H9 (cell line): ENCODE data around the gene ZNF784. TPM values are rescaled to one million over a fixed set of nuclear protein-coding genes. Genes with fewer than 3 reads are reported as not detected.

Source experiments
- DNase-seq: peaks from one replicate; pipeline ENCODE4 v3.0.0-alpha.2; 2017
- H2AFZ ChIP-seq: one replicate; pipeline ENCODE4 v1.6.1; 2013; ENCODE audit warnings: mild to moderate bottlenecking, low read length, control low read depth, moderate library complexity
- H2AK5ac ChIP-seq: 2 replicates; pipeline ENCODE4 v1.6.1; 2013; ENCODE audit warnings: low read length, control low read depth, mixed read lengths; ENCODE audit not compliant: insufficient read length
- H2BK120ac ChIP-seq: one replicate; pipeline ENCODE4 v1.6.1; 2013; ENCODE audit warnings: low read depth, mild to moderate bottlenecking, low read length, control low read depth, inconsistent platforms; ENCODE audit not compliant: poor library complexity, severe bottlenecking
- H2BK12ac ChIP-seq: 2 replicates; pipeline ENCODE4 v1.6.1; 2013; ENCODE audit warnings: low read length, control low read depth, mixed read lengths, low read depth; ENCODE audit not compliant: insufficient read length
- H2BK15ac ChIP-seq: 2 replicates; pipeline ENCODE4 v1.6.1; 2013; ENCODE audit warnings: low read depth, low read length, control low read depth
- H2BK20ac ChIP-seq: one replicate; pipeline ENCODE4 v1.6.1; 2013; ENCODE audit warnings: low read depth, mild to moderate bottlenecking, low read length, control low read depth, inconsistent platforms; ENCODE audit not compliant: poor library complexity, severe bottlenecking
- H2BK5ac ChIP-seq: 2 replicates; pipeline ENCODE4 v1.6.1; 2013; ENCODE audit warnings: low read length, control low read depth, mixed read lengths; ENCODE audit not compliant: insufficient read length
- H3K14ac ChIP-seq: 2 replicates; pipeline ENCODE4 v1.6.1; 2013; ENCODE audit warnings: low read length, control low read depth; ENCODE audit not compliant: insufficient read depth
- H3K18ac ChIP-seq: 2 replicates; pipeline ENCODE4 v1.6.1; 2013; ENCODE audit warnings: low read depth, mild to moderate bottlenecking, mixed read lengths, low read length, control low read depth; ENCODE audit not compliant: insufficient read length
- H3K23ac ChIP-seq: 2 replicates; pipeline ENCODE4 v1.6.1; 2013; ENCODE audit warnings: low read length, control low read depth, mixed read lengths, low read depth; ENCODE audit not compliant: insufficient read length
- H3K23me2 ChIP-seq: 2 replicates; pipeline ENCODE4 v1.6.1; 2013; ENCODE audit warnings: low read depth, mild to moderate bottlenecking, mixed read lengths, low read length, control low read depth; ENCODE audit not compliant: insufficient read length, poor library complexity, severe bottlenecking
- H3K27ac ChIP-seq: 2 replicates; pipeline ENCODE4 v1.5.1; 2013; ENCODE audit warnings: low read length, control low read depth, mixed read lengths, low read depth; ENCODE audit not compliant: insufficient read length
- H3K27me3 ChIP-seq: 2 replicates; pipeline ENCODE4 v1.6.1; 2013; ENCODE audit warnings: low read length, control low read depth, inconsistent platforms; ENCODE audit not compliant: insufficient read depth
- H3K4ac ChIP-seq: 2 replicates; pipeline ENCODE4 v1.6.1; 2013; ENCODE audit warnings: low read depth, mild to moderate bottlenecking, control low read depth, inconsistent platforms, low read length, moderate library complexity
- H3K4me1 ChIP-seq: 2 replicates; pipeline ENCODE4 v1.6.1; 2013; ENCODE audit warnings: low read length, control low read depth, inconsistent platforms; ENCODE audit not compliant: insufficient read depth
- H3K4me2 ChIP-seq: 2 replicates; pipeline ENCODE4 v1.6.1; 2013; ENCODE audit warnings: low read length, control low read depth, mixed read lengths; ENCODE audit not compliant: insufficient read length, insufficient read depth
- H3K56ac ChIP-seq: 2 replicates; pipeline ENCODE4 v1.6.1; 2013; ENCODE audit warnings: low read depth, mild to moderate bottlenecking, mixed read lengths, low read length, control low read depth; ENCODE audit not compliant: insufficient read length
- H3K79me1 ChIP-seq: 2 replicates; pipeline ENCODE4 v1.6.1; 2013; ENCODE audit warnings: low read depth, mild to moderate bottlenecking, moderate library complexity, low read length, control low read depth, inconsistent platforms; ENCODE audit not compliant: insufficient read depth, poor library complexity, severe bottlenecking
- H3K79me2 ChIP-seq: 2 replicates; pipeline ENCODE4 v1.6.1; 2013; ENCODE audit warnings: low read length, control low read depth, inconsistent platforms; ENCODE audit not compliant: insufficient read depth
- H3K9ac ChIP-seq: 2 replicates; pipeline ENCODE4 v1.6.1; 2013; ENCODE audit warnings: low read length, control low read depth, mixed read lengths; ENCODE audit not compliant: insufficient read length; ENCODE audit errors: extremely low read depth
- H3K9me3 ChIP-seq: one replicate; pipeline ENCODE4 v1.6.1; 2013; ENCODE audit warnings: low read depth, low read length, inconsistent platforms; ENCODE audit not compliant: control insufficient read depth
- H3T11ph ChIP-seq: one replicate; pipeline ENCODE4 v1.6.1; 2013; ENCODE audit warnings: mild to moderate bottlenecking, low read length, control low read depth, inconsistent platforms
- H4K20me1 ChIP-seq: one replicate; pipeline ENCODE4 v1.6.1; 2013; ENCODE audit not compliant: control insufficient read depth, insufficient read length, insufficient read depth
- H4K5ac ChIP-seq: 2 replicates; pipeline ENCODE4 v1.6.1; 2013; ENCODE audit warnings: low read depth, mild to moderate bottlenecking, mixed read lengths, low read length, control low read depth; ENCODE audit not compliant: insufficient read length
- H4K8ac ChIP-seq: replicated peaks from 2 replicates; pipeline ENCODE4 v1.6.1; 2013; ENCODE audit warnings: low read length, control low read depth, mixed read lengths, low read depth; ENCODE audit not compliant: insufficient read length
- H4K91ac ChIP-seq: 2 replicates; pipeline ENCODE4 v1.6.1; 2013; ENCODE audit warnings: low read depth, mild to moderate bottlenecking, moderate library complexity, mixed read lengths, low read length, control low read depth; ENCODE audit not compliant: insufficient read length
- H3K27ac Mint-ChIP-seq, 3 experiments: 2 replicates in 2 of 3; 3 replicates in 1 of 3; pipeline ENCODE4 v1.8.0; 2020 to 2021; ENCODE audit warnings: mixed read lengths in 3 of 3, mild to moderate bottlenecking in 1 of 3, moderate library complexity in 1 of 3
- H3K27me3 Mint-ChIP-seq: 2 replicates; pipeline ENCODE4 v1.8.0; 2021; ENCODE audit warnings: low read depth, mild to moderate bottlenecking, moderate library complexity, mixed read lengths
- H3K36me3 Mint-ChIP-seq, 3 experiments: 2 replicates in 2 of 3; 3 replicates in 1 of 3; pipeline ENCODE4 v1.8.0; 2020 to 2021; ENCODE audit warnings: low read depth in 3 of 3, mixed read lengths in 3 of 3; ENCODE audit not compliant: insufficient read depth in 1 of 3
- H3K4me1 Mint-ChIP-seq, 2 experiments: 2 replicates each; pipeline ENCODE4 v1.8.0; 2020; ENCODE audit warnings: mixed read lengths in 2 of 2
- H3K4me3 Mint-ChIP-seq, 2 experiments: 2 replicates in 1 of 2; 3 replicates in 1 of 2; pipeline ENCODE4 v1.8.0; 2020 to 2021; ENCODE audit warnings: mild to moderate bottlenecking in 2 of 2, mixed read lengths in 2 of 2, moderate library complexity in 1 of 2
- H3K9me3 Mint-ChIP-seq, 2 experiments: 2 replicates in 1 of 2; 3 replicates in 1 of 2; pipeline ENCODE4 v1.8.0; 2020; ENCODE audit warnings: mild to moderate bottlenecking in 2 of 2, mixed read lengths in 2 of 2, moderate library complexity in 1 of 2
- WGBS: extraction: QIAGEN DNeasy Blood & Tissue Kit; methylation state at CpG from one replicate; pipeline ENCODE4 v1.1.7; 2013; ENCODE audit warnings: missing lambda C conversion rate, low lambda C conversion rate, mixed read lengths; ENCODE audit not compliant: insufficient read length; ENCODE audit errors: extremely low coverage; 5-methylcytosine and 5-hydroxymethylcytosine counted together
- total RNA-seq: library from RNA; stranded (reverse); gene quantifications from 2 replicates; pipeline ENCODE4 v1.2.1, GENCODE V29; 2021
- TF ChIP-seq, protein P1 (sequence below): fragments of 200-600 bp; sonication (generic); conservative IDR thresholded peaks from 3 replicates; pipeline ENCODE4 v1.8.0; 2021; ENCODE audit warnings: antibody characterized with exemption, mild to moderate bottlenecking

ZNF784 gene
- total RNA-seq, 1 experiment from 2014 or later: 10.7 TPM

DNA sequence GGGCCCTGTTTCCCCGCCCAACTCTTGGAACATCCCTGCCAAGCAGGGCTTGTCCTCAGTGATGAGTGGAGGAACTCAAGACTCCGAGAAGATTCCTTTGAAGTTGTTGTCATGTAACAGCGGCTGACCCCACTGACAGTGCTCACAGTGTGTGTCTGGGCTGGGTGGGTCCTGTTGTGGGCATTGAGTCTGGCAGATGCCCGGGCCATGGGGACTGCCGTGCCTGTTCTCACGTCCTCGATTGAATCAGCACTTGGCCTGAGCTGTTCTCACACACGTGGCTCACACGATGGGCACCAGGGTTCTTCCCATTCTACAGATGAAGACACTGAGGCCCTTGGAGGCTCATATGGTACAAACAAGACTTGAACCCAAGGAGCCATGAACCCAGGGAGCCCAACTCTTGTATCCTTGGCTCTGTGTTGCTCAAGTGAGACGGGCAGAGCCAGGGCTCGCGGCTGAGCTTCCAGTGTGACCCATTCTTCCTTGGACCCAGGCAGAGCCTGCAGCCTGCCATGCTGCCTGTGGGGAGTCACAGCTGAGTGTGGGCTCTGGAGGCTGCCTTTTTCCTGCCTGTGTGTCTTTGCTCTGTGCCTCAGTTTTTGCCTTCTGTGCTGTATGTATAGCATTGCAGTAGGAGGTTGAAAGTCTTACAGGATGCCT is 42.1 kb upstream of the ZNF784 start:
- Mint-ChIP-seq H3K27me3 (no peaks in the 10 kb centered on the region), H3K9me3 (no peaks in the 10 kb centered on the region), H3K4me1 (peaks cover 11 to 12% of the 10 kb centered on the region in 2 experiments), H3K4me3 (no peak overlapping the region), H3K36me3 (peaks cover 73 to 92% (median 89%) of the 10 kb centered on the region in 3 experiments), H3K27ac (no peak overlapping the region; a peak in 1 of 7 replicates)
- Histone ChIP-seq H3K27me3 (no peaks in the 10 kb centered on the region), H3T11ph (no peak overlapping the region), H3K4me2 (no peak overlapping the region), H3K79me1 (no peaks in the 10 kb centered on the region), H3K23me2 (no peaks in the 10 kb centered on the region), H2BK12ac (no peak overlapping the region), H2BK20ac (no peak overlapping the region), H4K8ac (no peak overlapping the region), H3K79me2 (peaks cover 7% of the 10 kb centered on the region; the same call in 1 of the 2 replicates), H2AK5ac (no peak overlapping the region), H3K14ac (no peak overlapping the region), H3K27ac (no peak overlapping the region), H3K9me3 (no peaks in the 10 kb centered on the region), H3K56ac (no peak overlapping the region), H2BK120ac (no peak overlapping the region), H3K4ac (no peak overlapping the region), H3K23ac (no peak overlapping the region), H4K20me1 (no peaks in the 10 kb centered on the region), H2BK15ac (no peak overlapping the region), H3K4me1 (no peaks in the 10 kb centered on the region), H2AFZ (no peak overlapping the region), H2BK5ac (no peak overlapping the region), H3K18ac (no peak overlapping the region), H3K9ac (no peak overlapping the region), H4K91ac (no peak overlapping the region), H4K5ac (no peak overlapping the region)
- TF ChIP-seq, protein P1, sequence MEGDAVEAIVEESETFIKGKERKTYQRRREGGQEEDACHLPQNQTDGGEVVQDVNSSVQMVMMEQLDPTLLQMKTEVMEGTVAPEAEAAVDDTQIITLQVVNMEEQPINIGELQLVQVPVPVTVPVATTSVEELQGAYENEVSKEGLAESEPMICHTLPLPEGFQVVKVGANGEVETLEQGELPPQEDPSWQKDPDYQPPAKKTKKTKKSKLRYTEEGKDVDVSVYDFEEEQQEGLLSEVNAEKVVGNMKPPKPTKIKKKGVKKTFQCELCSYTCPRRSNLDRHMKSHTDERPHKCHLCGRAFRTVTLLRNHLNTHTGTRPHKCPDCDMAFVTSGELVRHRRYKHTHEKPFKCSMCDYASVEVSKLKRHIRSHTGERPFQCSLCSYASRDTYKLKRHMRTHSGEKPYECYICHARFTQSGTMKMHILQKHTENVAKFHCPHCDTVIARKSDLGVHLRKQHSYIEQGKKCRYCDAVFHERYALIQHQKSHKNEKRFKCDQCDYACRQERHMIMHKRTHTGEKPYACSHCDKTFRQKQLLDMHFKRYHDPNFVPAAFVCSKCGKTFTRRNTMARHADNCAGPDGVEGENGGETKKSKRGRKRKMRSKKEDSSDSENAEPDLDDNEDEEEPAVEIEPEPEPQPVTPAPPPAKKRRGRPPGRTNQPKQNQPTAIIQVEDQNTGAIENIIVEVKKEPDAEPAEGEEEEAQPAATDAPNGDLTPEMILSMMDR: no peak
- no CpG with 5 or more reads among the region's 12 CpGs for WGBS
- no peak for DNase-seq
